ENCODE results near the gene NUMB. TPM values are rescaled to one million over a fixed set of nuclear protein-coding genes. Genes with fewer than 3 reads are reported as not detected.

NUMB gene
- total RNA-seq, 1 experiment from 2014 or later = 42.0 TPM

DNA sequence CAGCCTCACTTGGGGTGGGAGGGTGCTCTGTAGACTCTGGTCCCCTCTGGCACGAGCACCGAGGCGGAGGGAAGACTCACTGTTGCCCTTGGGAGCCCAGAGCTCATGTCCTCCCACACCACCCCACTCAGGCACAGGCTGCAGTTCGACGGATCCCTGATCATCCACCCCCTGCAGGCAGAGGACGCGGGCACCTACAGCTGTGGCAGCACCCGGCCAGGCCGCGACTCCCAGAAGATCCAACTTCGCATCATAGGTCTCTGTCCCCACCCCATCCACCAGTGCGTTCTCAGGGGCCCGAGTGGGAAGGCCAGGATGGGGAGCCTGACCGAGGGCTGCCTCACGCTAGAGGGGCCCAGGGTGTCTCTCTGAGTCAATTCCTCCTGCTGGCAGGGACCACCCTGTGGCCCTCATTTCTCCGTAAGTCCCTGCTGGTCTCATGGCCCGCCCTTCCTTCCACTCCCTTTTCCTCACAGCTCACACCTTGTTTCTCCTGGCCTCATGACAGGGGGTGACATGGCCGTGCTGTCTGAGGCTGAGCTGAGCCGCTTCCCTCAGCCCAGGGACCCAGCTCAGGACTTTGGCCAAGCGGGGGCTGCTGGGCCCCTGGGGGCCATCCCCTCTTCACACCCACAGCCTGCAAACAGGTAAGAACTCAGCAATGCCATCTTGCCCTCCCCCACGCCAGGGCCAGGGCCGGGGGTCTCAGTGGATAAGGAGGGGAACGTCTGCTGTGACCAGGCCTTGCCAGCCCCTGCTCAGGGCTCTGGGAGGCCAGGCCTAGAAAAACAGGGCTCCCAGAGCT, 194.1 kb downstream of the NUMB start (continued):
- TF ChIP-seq CREM (CRISPR knock-in tag; IDR thresholded peaks at IDR 0.05) (no peak), EMX1 (CRISPR knock-in tag; IDR thresholded peaks at IDR 0.05) (no peak), MYBL2 (CRISPR knock-in tag; IDR thresholded peaks at IDR 0.05) (no peak), SMAD3 (CRISPR knock-in tag; IDR thresholded peaks at IDR 0.05; ENCODE audit: borderline replicate concordance) (no peak), JAZF1 (CRISPR knock-in tag; IDR thresholded peaks at IDR 0.05) (no peak), JUN (CRISPR knock-in tag; IDR thresholded peaks at IDR 0.05) (no peak), IRF2 (CRISPR knock-in tag; IDR thresholded peaks at IDR 0.05; ENCODE audit: borderline replicate concordance, low read depth) (no peak), GTF2I (CRISPR knock-in tag; conservative IDR thresholded peaks at IDR 0.05) (no peak)
- TF ChIP-seq, protein P1, sequence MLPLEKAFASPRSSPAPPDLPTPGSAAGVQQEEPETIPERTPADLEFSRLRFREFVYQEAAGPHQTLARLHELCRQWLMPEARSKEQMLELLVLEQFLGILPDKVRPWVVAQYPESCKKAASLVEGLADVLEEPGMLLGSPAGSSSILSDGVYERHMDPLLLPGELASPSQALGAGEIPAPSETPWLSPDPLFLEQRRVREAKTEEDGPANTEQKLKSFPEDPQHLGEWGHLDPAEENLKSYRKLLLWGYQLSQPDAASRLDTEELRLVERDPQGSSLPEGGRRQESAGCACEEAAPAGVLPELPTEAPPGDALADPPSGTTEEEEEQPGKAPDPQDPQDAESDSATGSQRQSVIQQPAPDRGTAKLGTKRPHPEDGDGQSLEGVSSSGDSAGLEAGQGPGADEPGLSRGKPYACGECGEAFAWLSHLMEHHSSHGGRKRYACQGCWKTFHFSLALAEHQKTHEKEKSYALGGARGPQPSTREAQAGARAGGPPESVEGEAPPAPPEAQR (CRISPR knock-in tag; IDR thresholded peaks at IDR 0.05) = no peak
- TF ChIP-seq, protein P2, sequence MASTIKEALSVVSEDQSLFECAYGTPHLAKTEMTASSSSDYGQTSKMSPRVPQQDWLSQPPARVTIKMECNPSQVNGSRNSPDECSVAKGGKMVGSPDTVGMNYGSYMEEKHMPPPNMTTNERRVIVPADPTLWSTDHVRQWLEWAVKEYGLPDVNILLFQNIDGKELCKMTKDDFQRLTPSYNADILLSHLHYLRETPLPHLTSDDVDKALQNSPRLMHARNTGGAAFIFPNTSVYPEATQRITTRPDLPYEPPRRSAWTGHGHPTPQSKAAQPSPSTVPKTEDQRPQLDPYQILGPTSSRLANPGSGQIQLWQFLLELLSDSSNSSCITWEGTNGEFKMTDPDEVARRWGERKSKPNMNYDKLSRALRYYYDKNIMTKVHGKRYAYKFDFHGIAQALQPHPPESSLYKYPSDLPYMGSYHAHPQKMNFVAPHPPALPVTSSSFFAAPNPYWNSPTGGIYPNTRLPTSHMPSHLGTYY (CRISPR knock-in tag; IDR thresholded peaks at IDR 0.05) = no peak
- TF ChIP-seq, protein P3, sequence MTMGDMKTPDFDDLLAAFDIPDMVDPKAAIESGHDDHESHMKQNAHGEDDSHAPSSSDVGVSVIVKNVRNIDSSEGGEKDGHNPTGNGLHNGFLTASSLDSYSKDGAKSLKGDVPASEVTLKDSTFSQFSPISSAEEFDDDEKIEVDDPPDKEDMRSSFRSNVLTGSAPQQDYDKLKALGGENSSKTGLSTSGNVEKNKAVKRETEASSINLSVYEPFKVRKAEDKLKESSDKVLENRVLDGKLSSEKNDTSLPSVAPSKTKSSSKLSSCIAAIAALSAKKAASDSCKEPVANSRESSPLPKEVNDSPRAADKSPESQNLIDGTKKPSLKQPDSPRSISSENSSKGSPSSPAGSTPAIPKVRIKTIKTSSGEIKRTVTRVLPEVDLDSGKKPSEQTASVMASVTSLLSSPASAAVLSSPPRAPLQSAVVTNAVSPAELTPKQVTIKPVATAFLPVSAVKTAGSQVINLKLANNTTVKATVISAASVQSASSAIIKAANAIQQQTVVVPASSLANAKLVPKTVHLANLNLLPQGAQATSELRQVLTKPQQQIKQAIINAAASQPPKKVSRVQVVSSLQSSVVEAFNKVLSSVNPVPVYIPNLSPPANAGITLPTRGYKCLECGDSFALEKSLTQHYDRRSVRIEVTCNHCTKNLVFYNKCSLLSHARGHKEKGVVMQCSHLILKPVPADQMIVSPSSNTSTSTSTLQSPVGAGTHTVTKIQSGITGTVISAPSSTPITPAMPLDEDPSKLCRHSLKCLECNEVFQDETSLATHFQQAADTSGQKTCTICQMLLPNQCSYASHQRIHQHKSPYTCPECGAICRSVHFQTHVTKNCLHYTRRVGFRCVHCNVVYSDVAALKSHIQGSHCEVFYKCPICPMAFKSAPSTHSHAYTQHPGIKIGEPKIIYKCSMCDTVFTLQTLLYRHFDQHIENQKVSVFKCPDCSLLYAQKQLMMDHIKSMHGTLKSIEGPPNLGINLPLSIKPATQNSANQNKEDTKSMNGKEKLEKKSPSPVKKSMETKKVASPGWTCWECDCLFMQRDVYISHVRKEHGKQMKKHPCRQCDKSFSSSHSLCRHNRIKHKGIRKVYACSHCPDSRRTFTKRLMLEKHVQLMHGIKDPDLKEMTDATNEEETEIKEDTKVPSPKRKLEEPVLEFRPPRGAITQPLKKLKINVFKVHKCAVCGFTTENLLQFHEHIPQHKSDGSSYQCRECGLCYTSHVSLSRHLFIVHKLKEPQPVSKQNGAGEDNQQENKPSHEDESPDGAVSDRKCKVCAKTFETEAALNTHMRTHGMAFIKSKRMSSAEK (CRISPR knock-in tag; IDR thresholded peaks at IDR 0.05; ENCODE audit: borderline replicate concordance) = no peak

DNA sequence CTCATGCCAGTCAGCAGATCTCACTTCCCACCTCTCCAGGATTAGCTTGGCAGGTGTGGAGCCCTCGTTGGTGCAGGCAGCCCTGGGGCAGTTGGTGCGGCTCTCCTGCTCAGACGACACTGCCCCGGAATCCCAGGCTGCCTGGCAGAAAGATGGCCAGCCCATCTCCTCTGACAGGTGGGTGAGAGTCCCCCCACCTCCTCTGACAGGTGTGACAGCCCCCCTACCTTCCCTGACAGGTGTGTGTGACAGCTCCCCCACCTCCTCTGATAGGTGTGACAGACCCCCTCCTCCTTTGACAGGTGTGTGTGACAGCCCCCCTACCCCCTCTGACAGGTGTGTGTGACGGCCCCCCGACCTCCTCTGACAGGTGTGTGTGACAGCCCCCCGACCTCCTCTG, 194.7 kb downstream of the NUMB start:
- no peak overlapping the region for H3K27ac Mint-ChIP-seq
- no peaks in the 10 kb centered on the region for H3K36me3 Mint-ChIP-seq
- CTCF ChIA-PET = interaction anchor here (1.3 to 1.8 kb wide), 2 partner anchors 32 kb away, joined by 5 to 8 read pairs; no protein-coding TSS in a partner anchor
- H3K27me3 Mint-ChIP-seq (ENCODE audit: low read depth) = no peaks in the 10 kb centered on the region
- no peaks in the 10 kb centered on the region; the same call in 1 of the 2 replicates for H3K4me1 Mint-ChIP-seq
- POLR2A ChIA-PET = no interaction called here
- DNase-seq (ENCODE audit: low spot score) = no peak
- H3K9me3 Mint-ChIP-seq = no peaks in the 10 kb centered on the region
- no peak overlapping the region for H3K4me3 Mint-ChIP-seq
- ATAC-seq = no peak
- TF ChIP-seq, protein P4, sequence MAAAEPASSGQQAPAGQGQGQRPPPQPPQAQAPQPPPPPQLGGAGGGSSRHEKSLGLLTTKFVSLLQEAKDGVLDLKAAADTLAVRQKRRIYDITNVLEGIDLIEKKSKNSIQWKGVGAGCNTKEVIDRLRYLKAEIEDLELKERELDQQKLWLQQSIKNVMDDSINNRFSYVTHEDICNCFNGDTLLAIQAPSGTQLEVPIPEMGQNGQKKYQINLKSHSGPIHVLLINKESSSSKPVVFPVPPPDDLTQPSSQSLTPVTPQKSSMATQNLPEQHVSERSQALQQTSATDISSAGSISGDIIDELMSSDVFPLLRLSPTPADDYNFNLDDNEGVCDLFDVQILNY (CRISPR knock-in tag; IDR thresholded peaks at IDR 0.05) = no peak
- no peak for TF ChIP-seq RELA (CRISPR knock-in tag; IDR thresholded peaks at IDR 0.05; ENCODE audit: borderline replicate concordance)
- TF ChIP-seq ZNF416 (CRISPR knock-in tag; IDR thresholded peaks at IDR 0.05) = no peak
- no peak for TF ChIP-seq ELF4 (CRISPR knock-in tag; IDR thresholded peaks at IDR 0.05; ENCODE audit: low read depth)
- TF ChIP-seq IRF2 (CRISPR knock-in tag; IDR thresholded peaks at IDR 0.05; ENCODE audit: borderline replicate concordance, low read depth) = no peak
- no peak for TF ChIP-seq FOXP1 (CRISPR knock-in tag; IDR thresholded peaks at IDR 0.05; ENCODE audit: borderline replicate concordance)
- no peak for TF ChIP-seq NFATC4 (CRISPR knock-in tag; IDR thresholded peaks at IDR 0.05)
- TF ChIP-seq, protein P5, sequence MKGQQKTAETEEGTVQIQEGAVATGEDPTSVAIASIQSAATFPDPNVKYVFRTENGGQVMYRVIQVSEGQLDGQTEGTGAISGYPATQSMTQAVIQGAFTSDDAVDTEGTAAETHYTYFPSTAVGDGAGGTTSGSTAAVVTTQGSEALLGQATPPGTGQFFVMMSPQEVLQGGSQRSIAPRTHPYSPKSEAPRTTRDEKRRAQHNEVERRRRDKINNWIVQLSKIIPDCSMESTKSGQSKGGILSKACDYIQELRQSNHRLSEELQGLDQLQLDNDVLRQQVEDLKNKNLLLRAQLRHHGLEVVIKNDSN (CRISPR knock-in tag; IDR thresholded peaks at IDR 0.05) = no peak
- TF ChIP-seq, protein P6, sequence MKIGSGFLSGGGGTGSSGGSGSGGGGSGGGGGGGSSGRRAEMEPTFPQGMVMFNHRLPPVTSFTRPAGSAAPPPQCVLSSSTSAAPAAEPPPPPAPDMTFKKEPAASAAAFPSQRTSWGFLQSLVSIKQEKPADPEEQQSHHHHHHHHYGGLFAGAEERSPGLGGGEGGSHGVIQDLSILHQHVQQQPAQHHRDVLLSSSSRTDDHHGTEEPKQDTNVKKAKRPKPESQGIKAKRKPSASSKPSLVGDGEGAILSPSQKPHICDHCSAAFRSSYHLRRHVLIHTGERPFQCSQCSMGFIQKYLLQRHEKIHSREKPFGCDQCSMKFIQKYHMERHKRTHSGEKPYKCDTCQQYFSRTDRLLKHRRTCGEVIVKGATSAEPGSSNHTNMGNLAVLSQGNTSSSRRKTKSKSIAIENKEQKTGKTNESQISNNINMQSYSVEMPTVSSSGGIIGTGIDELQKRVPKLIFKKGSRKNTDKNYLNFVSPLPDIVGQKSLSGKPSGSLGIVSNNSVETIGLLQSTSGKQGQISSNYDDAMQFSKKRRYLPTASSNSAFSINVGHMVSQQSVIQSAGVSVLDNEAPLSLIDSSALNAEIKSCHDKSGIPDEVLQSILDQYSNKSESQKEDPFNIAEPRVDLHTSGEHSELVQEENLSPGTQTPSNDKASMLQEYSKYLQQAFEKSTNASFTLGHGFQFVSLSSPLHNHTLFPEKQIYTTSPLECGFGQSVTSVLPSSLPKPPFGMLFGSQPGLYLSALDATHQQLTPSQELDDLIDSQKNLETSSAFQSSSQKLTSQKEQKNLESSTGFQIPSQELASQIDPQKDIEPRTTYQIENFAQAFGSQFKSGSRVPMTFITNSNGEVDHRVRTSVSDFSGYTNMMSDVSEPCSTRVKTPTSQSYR (CRISPR knock-in tag; IDR thresholded peaks at IDR 0.05) = no peak
- TF ChIP-seq, protein P7, sequence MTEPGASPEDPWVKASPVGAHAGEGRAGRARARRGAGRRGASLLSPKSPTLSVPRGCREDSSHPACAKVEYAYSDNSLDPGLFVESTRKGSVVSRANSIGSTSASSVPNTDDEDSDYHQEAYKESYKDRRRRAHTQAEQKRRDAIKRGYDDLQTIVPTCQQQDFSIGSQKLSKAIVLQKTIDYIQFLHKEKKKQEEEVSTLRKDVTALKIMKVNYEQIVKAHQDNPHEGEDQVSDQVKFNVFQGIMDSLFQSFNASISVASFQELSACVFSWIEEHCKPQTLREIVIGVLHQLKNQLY (CRISPR knock-in tag; IDR thresholded peaks at IDR 0.05) = no peak
- TF ChIP-seq, protein P8, sequence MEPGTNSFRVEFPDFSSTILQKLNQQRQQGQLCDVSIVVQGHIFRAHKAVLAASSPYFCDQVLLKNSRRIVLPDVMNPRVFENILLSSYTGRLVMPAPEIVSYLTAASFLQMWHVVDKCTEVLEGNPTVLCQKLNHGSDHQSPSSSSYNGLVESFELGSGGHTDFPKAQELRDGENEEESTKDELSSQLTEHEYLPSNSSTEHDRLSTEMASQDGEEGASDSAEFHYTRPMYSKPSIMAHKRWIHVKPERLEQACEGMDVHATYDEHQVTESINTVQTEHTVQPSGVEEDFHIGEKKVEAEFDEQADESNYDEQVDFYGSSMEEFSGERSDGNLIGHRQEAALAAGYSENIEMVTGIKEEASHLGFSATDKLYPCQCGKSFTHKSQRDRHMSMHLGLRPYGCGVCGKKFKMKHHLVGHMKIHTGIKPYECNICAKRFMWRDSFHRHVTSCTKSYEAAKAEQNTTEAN (CRISPR knock-in tag; IDR thresholded peaks at IDR 0.05) = no peak

All from WTC11 (cell line).